ENCODE measurements around the gene KLC1. TPM values are rescaled to one million over a fixed set of nuclear protein-coding genes. Genes with fewer than 3 reads are reported as not detected.

Gene KLC1
- total and polyA plus RNA-seq, 4 donors = 22.9 to 131 (median 46.0) TPM

- H3K27ac ChIP-seq (ENCODE audit: low read depth in 1 of 2, low read length in 2 of 2) = no peak overlapping the region
- no peaks in the 10 kb centered on the region for H3K9me3 ChIP-seq (ENCODE audit: control insufficient read depth in 4 of 4, low read length in 3 of 4)
- H3K4me3 ChIP-seq (ENCODE audit: low read depth in 1 of 3, low read length in 3 of 3) = no peak overlapping the region
- no peak for DNase-seq (ENCODE audit: low spot score)
- WGBS = 98% methylated on average over 30 of the region's 30 CpGs
- TF ChIP-seq HNF4A (conservative IDR thresholded peaks at IDR 0.05) (no peak), HNF4G (IDR thresholded peaks at IDR 0.05) (no peak), CTCF (IDR thresholded peaks at IDR 0.05; ENCODE audit: low read depth, low read length, missing input control) (no peak), NR2F2 (IDR thresholded peaks at IDR 0.05) (no peak), ATF3 (IDR thresholded peaks at IDR 0.05) (no peak), GABPA (IDR thresholded peaks at IDR 0.05 in 1 of 2, conservative IDR thresholded peaks at IDR 0.05 in 1 of 2) (no peak), TAF1 (conservative IDR thresholded peaks at IDR 0.05) (no peak), JUND (IDR thresholded peaks at IDR 0.05) (no peak), RXRA (IDR thresholded peaks at IDR 0.05) (no peak), SP1 (IDR thresholded peaks at IDR 0.05) (no peak)
- H3K9ac ChIP-seq (ENCODE audit: low read depth in 1 of 2, low read length in 2 of 2) = no peak overlapping the region
- H3K36me3 ChIP-seq (ENCODE audit: control insufficient read depth in 4 of 4, insufficient read depth in 3 of 4, low read depth in 1 of 4, low read length in 3 of 4) = peaks cover 3 to 32% (median 12%) of the 10 kb centered on the region in 4 donors
- peaks cover 3 to 9% (median 4%) of the 10 kb centered on the region in 4 donors for H3K4me1 ChIP-seq (ENCODE audit: control insufficient read depth in 4 of 4, insufficient read depth in 4 of 4, low read length in 3 of 4)
- H3K27me3 ChIP-seq (ENCODE audit: control insufficient read depth in 4 of 4, insufficient read depth in 4 of 4, low read length in 3 of 4) = no peaks in the 10 kb centered on the region
Measured at GRCh38 chr14:103739793-103740501, 110.9 kb downstream of the KLC1 start.

- H3K4me3 ChIP-seq (ENCODE audit: low read depth in 1 of 3, low read length in 3 of 3) = no peak overlapping the region
- no peak for DNase-seq (ENCODE audit: low spot score)
- H3K9me3 ChIP-seq (ENCODE audit: control insufficient read depth in 4 of 4, low read length in 3 of 4) = no peaks in the 10 kb centered on the region
- H3K4me1 ChIP-seq (ENCODE audit: control insufficient read depth in 4 of 4, insufficient read depth in 4 of 4, low read length in 3 of 4) = peaks cover 3 to 11% (median 9%) of the 10 kb centered on the region in 4 donors
- TF ChIP-seq YY1 (IDR thresholded peaks at IDR 0.05) (no peak), RXRA (IDR thresholded peaks at IDR 0.05) (no peak), HNF4G (IDR thresholded peaks at IDR 0.05) (no peak), FOXA2 (IDR thresholded peaks at IDR 0.05) (no peak), NR2F2 (IDR thresholded peaks at IDR 0.05) (no peak), ZBTB33 (IDR thresholded peaks at IDR 0.05) (no peak), SP1 (IDR thresholded peaks at IDR 0.05) (no peak), HNF4A (conservative IDR thresholded peaks at IDR 0.05) (no peak), MAX (IDR thresholded peaks at IDR 0.05) (no peak), EGR1 (IDR thresholded peaks at IDR 0.05; ENCODE audit: low read depth in 2 of 2) (no peak), ATF3 (IDR thresholded peaks at IDR 0.05) (no peak), RAD21 (IDR thresholded peaks at IDR 0.05) (no peak), GABPA (IDR thresholded peaks at IDR 0.05 in 1 of 2, conservative IDR thresholded peaks at IDR 0.05 in 1 of 2) (no peak), TAF1 (conservative IDR thresholded peaks at IDR 0.05) (no peak), JUND (IDR thresholded peaks at IDR 0.05) (no peak), REST (IDR thresholded peaks at IDR 0.05) (no peak), CTCF (IDR thresholded peaks at IDR 0.05; ENCODE audit: low read depth, low read length, missing input control) (no peak), FOXA1 (IDR thresholded peaks at IDR 0.05) (no peak)
- H3K27ac ChIP-seq (ENCODE audit: low read depth in 1 of 2, low read length in 2 of 2) = no peak overlapping the region
- H3K27me3 ChIP-seq (ENCODE audit: control insufficient read depth in 4 of 4, insufficient read depth in 4 of 4, low read length in 3 of 4) = no peaks in the 10 kb centered on the region
- H3K36me3 ChIP-seq (ENCODE audit: control insufficient read depth in 4 of 4, insufficient read depth in 3 of 4, low read depth in 1 of 4, low read length in 3 of 4) = peaks cover 3 to 30% (median 11%) of the 10 kb centered on the region in 4 donors
- no peak overlapping the region for H3K9ac ChIP-seq (ENCODE audit: low read depth in 1 of 2, low read length in 2 of 2)
- WGBS = 86% methylated on average over 14 of the region's 14 CpGs
Measured at GRCh38 chr14:103740991-103741689, 112.1 kb downstream of the KLC1 start.

Data from liver (tissue), 9 donors.